Measurements from ENCODE around the gene DTNBP1.

The DTNBP1 gene

DNA sequence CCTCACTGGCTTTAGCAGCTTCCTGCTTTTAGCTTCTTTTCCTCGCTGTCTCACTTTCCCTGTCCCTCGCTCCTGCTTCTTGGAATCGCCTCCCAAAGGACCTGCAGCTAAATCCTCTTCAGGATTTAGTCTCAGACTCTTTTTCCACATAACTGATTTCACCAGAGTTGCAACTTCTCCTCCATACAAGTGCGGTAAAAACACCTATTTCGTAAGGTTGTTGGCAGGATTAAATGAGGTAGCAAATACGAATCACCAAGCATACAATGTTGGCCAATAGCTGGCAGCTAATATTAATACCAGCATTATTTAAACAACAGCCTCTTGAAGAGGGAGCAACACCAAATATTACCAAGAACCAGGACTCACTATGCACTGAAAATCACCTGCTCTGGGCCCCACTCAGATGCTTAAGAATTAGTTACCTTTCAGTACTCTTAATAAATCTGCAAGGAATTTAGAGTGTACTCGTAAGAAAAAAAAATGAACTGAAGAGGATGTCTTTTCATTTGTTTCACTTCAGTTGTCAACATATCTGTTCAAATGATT is 123.0 kb downstream of the DTNBP1 start:
- no peak overlapping the region for H3K27ac ChIP-seq (ENCODE audit: low read length)
- H3K79me2 ChIP-seq (ENCODE audit: low read length) = peaks cover 6% of the 10 kb centered on the region; the same call in 1 of the 2 replicates
- no peaks in the 10 kb centered on the region for H3K9me3 ChIP-seq (replicated peaks; ENCODE audit: insufficient read depth, low read length)
- H3K9me2 ChIP-seq (replicated peaks; ENCODE audit: insufficient read depth, low read length) = no peaks in the 10 kb centered on the region
- no peak overlapping the region for H2AFZ ChIP-seq (ENCODE audit: low read length)
- H3K36me3 ChIP-seq (replicated peaks; ENCODE audit: insufficient read depth, low read length) = no peaks in the 10 kb centered on the region
- H3K4me1 ChIP-seq (ENCODE audit: low read length) = no peaks in the 10 kb centered on the region
- H3K27me3 ChIP-seq (replicated peaks; ENCODE audit: insufficient read depth, low read length) = no peaks in the 10 kb centered on the region
- H4K20me1 ChIP-seq (ENCODE audit: insufficient read depth, low read length) = no peaks in the 10 kb centered on the region
- H3K4me2 ChIP-seq (ENCODE audit: low read depth, low read length) = no peak overlapping the region
- H3K9ac ChIP-seq (ENCODE audit: low read length) = no peak overlapping the region
- no peak overlapping the region for H3K4me3 ChIP-seq (ENCODE audit: low read length)
- DNase-seq = no peak
- H3F3A ChIP-seq (ENCODE audit: insufficient read depth, low read length) = no peaks in the 10 kb centered on the region
- TF ChIP-seq, protein P1, sequence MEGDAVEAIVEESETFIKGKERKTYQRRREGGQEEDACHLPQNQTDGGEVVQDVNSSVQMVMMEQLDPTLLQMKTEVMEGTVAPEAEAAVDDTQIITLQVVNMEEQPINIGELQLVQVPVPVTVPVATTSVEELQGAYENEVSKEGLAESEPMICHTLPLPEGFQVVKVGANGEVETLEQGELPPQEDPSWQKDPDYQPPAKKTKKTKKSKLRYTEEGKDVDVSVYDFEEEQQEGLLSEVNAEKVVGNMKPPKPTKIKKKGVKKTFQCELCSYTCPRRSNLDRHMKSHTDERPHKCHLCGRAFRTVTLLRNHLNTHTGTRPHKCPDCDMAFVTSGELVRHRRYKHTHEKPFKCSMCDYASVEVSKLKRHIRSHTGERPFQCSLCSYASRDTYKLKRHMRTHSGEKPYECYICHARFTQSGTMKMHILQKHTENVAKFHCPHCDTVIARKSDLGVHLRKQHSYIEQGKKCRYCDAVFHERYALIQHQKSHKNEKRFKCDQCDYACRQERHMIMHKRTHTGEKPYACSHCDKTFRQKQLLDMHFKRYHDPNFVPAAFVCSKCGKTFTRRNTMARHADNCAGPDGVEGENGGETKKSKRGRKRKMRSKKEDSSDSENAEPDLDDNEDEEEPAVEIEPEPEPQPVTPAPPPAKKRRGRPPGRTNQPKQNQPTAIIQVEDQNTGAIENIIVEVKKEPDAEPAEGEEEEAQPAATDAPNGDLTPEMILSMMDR (IDR thresholded peaks at IDR 0.05; ENCODE audit: low read length) = no peak
- TF ChIP-seq EZH2phosphoT487 (IDR thresholded peaks at IDR 0.05; ENCODE audit: low read length) (no peak), EZH2 (optimal IDR thresholded peaks at IDR 0.05; ENCODE audit: low read depth, low read length) (no peak)

DNA sequence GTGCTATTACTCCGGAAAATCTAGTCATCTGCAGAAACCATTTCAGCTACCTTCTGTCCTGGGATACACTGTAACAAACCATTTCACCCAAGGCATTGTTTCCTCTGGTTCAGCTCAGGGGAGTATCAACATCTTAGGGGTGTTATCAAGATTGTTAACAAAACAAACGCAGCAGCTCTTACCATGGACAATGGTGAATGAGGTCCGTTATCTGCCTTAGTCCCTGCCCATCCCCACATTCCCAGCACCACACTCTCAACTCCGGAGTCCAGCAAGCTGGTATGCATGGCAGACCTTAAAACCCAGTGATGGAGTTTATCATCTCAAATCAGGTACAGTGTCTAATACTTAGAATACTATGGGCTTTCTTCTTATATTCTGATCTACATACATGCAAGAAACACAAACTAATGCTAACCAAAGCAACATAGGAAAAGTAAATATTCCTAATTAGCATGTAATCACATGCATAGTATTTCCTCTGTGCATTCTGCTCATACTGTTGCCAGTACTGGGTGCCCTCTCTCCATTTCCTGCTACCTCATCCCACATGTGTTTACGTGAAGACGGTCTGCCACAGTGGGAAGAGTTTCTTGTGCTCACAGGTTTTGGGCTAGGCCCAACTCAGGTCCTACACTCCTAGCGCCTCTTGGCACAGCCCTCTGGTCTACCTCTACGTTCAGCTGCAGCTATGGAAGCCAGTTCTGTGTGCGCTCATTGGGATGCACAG is 123.9 kb downstream of the DTNBP1 start:
- Histone ChIP-seq H3K4me3 (ENCODE audit: low read length) (no peak overlapping the region), H3K9me3 (replicated peaks; ENCODE audit: insufficient read depth, low read length) (no peaks in the 10 kb centered on the region), H3K36me3 (replicated peaks; ENCODE audit: insufficient read depth, low read length) (no peaks in the 10 kb centered on the region), H3K4me2 (ENCODE audit: low read depth, low read length) (no peak overlapping the region), H2AFZ (ENCODE audit: low read length) (no peak overlapping the region), H3K27me3 (replicated peaks; ENCODE audit: insufficient read depth, low read length) (no peaks in the 10 kb centered on the region), H3K79me2 (ENCODE audit: low read length) (peaks cover 6% of the 10 kb centered on the region; the same call in 1 of the 2 replicates), H3K9ac (ENCODE audit: low read length) (no peak overlapping the region), H3K9me2 (replicated peaks; ENCODE audit: insufficient read depth, low read length) (no peaks in the 10 kb centered on the region), H4K20me1 (ENCODE audit: insufficient read depth, low read length) (no peaks in the 10 kb centered on the region), H3K4me1 (ENCODE audit: low read length) (no peaks in the 10 kb centered on the region), H3F3A (ENCODE audit: insufficient read depth, low read length) (no peaks in the 10 kb centered on the region), H3K27ac (ENCODE audit: low read length) (no peak overlapping the region)
- TF ChIP-seq EZH2 (optimal IDR thresholded peaks at IDR 0.05; ENCODE audit: low read depth, low read length) (no peak), EZH2phosphoT487 (IDR thresholded peaks at IDR 0.05; ENCODE audit: low read length) (no peak)
- TF ChIP-seq, protein P1 (IDR thresholded peaks at IDR 0.05; ENCODE audit: low read length) = no peak
- no peak for DNase-seq

DNA sequence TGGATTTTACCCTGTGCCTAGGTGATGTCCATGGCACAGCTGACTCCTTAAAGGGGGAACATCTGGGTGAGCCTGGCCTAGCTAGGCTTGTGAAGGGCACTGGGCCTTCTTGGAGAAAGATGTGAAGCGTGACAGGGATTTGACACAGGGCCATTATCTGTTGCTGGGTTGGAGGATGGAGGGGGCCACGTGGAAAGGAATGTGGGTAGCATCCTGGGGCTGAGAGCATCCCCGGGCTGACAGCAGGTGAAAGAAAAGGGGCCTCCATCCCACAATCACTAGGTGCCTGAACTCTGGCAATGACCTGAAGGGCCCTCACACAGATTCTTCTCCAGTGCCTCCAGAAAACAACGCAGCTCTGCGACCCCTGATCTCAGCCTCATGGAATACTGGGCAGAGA is 124.7 kb downstream of the DTNBP1 start:
- no peak for DNase-seq
- Histone ChIP-seq H3F3A (ENCODE audit: insufficient read depth, low read length) (no peaks in the 10 kb centered on the region), H3K4me1 (ENCODE audit: low read length) (no peaks in the 10 kb centered on the region), H3K79me2 (ENCODE audit: low read length) (peaks cover 6% of the 10 kb centered on the region; the same call in 1 of the 2 replicates), H3K4me2 (ENCODE audit: low read depth, low read length) (no peak overlapping the region), H3K9me3 (replicated peaks; ENCODE audit: insufficient read depth, low read length) (no peaks in the 10 kb centered on the region), H4K20me1 (ENCODE audit: insufficient read depth, low read length) (no peaks in the 10 kb centered on the region), H3K27me3 (replicated peaks; ENCODE audit: insufficient read depth, low read length) (no peaks in the 10 kb centered on the region), H3K36me3 (replicated peaks; ENCODE audit: insufficient read depth, low read length) (no peaks in the 10 kb centered on the region), H2AFZ (ENCODE audit: low read length) (no peak overlapping the region), H3K9me2 (replicated peaks; ENCODE audit: insufficient read depth, low read length) (no peaks in the 10 kb centered on the region), H3K4me3 (ENCODE audit: low read length) (no peak overlapping the region), H3K9ac (ENCODE audit: low read length) (no peak overlapping the region), H3K27ac (ENCODE audit: low read length) (no peak overlapping the region)
- TF ChIP-seq EZH2phosphoT487 (IDR thresholded peaks at IDR 0.05; ENCODE audit: low read length) (no peak), EZH2 (optimal IDR thresholded peaks at IDR 0.05; ENCODE audit: low read depth, low read length) (no peak)
- TF ChIP-seq, protein P1 (IDR thresholded peaks at IDR 0.05; ENCODE audit: low read length) = no peak
